ENCODE results near the gene ZC3H7B. TPM values are rescaled to one million over a fixed set of nuclear protein-coding genes. Genes with fewer than 3 reads are reported as not detected.

The ZC3H7B gene
- total RNA-seq, 1 donor from 2014 or later, result 28.2 TPM

DNA sequence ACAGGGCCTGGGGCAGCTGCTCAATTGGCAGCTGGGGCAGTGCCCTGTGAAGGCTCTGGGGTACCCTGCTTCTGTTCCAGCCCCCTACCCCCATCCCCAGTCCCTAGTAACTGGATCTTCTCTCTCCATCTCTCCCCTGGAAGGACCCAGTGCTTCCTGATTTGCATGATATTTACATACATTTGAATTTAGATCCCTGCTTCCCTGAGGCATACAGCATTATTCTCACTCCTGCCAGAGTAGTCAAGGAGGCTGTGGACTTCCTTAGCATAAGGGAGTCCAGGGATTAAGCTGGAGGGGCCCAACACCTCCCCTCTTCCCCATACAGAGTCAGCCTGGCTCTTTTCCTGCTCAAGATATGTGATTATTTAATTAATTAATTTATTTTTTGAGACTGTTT lies 105.1 kb downstream of the ZC3H7B start:
- intact Hi-C loops (cut with DNase I), result no loop called here
- Histone ChIP-seq H3K36me3 (no peaks in the 10 kb centered on the region), H3K4me3 (no peak overlapping the region), H3K27me3 (no peaks in the 10 kb centered on the region), H3K27ac (no peak overlapping the region), H3K9me3 (no peaks in the 10 kb centered on the region), H3K4me1 (peaks cover 35% of the 10 kb centered on the region)
- DNase-seq (ENCODE audit: extremely low spot score in 2 of 2), result no peak
- TF ChIP-seq POLR2A (IDR thresholded peaks at IDR 0.05), result no peak
- TF ChIP-seq, protein P1, sequence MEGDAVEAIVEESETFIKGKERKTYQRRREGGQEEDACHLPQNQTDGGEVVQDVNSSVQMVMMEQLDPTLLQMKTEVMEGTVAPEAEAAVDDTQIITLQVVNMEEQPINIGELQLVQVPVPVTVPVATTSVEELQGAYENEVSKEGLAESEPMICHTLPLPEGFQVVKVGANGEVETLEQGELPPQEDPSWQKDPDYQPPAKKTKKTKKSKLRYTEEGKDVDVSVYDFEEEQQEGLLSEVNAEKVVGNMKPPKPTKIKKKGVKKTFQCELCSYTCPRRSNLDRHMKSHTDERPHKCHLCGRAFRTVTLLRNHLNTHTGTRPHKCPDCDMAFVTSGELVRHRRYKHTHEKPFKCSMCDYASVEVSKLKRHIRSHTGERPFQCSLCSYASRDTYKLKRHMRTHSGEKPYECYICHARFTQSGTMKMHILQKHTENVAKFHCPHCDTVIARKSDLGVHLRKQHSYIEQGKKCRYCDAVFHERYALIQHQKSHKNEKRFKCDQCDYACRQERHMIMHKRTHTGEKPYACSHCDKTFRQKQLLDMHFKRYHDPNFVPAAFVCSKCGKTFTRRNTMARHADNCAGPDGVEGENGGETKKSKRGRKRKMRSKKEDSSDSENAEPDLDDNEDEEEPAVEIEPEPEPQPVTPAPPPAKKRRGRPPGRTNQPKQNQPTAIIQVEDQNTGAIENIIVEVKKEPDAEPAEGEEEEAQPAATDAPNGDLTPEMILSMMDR (IDR thresholded peaks at IDR 0.05), result no peak
- TF ChIP-seq POLR2AphosphoS5 (IDR thresholded peaks at IDR 0.05; ENCODE audit: insufficient read depth in 1 of 2, low read depth in 1 of 2), result no peak

DNA sequence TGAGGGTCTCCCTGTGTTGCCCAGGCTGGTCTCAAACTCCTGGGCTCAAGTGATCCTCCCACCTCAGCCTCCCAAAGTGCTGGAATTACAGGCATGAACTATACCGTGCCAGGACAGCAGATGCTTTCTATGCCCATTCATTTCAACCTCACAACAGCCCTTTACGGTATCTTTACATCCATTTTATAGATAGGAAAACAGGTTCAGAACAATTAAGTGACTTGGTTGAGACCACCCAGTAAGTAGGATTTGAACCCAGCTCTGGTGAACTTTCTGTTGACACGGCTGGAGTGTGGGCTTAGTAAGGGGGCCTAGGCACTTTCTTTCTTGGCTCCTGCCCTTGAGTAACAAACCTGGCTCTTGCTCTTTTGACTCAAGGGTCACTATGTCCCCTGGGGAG lies 106.1 kb downstream of the ZC3H7B start:
- Histone ChIP-seq H3K27me3 (no peaks in the 10 kb centered on the region), H3K4me3 (no peak overlapping the region), H3K9me3 (no peaks in the 10 kb centered on the region), H3K4me1 (peaks cover 37% of the 10 kb centered on the region), H3K27ac (no peak overlapping the region), H3K36me3 (no peaks in the 10 kb centered on the region)
- DNase-seq (ENCODE audit: extremely low spot score in 2 of 2), result no peak
- intact Hi-C loops (cut with DNase I), result no loop called here
- TF ChIP-seq, protein P1 (IDR thresholded peaks at IDR 0.05), result no peak
- TF ChIP-seq POLR2A (IDR thresholded peaks at IDR 0.05) (no peak), POLR2AphosphoS5 (IDR thresholded peaks at IDR 0.05; ENCODE audit: insufficient read depth in 1 of 2, low read depth in 1 of 2) (no peak)

DNA sequence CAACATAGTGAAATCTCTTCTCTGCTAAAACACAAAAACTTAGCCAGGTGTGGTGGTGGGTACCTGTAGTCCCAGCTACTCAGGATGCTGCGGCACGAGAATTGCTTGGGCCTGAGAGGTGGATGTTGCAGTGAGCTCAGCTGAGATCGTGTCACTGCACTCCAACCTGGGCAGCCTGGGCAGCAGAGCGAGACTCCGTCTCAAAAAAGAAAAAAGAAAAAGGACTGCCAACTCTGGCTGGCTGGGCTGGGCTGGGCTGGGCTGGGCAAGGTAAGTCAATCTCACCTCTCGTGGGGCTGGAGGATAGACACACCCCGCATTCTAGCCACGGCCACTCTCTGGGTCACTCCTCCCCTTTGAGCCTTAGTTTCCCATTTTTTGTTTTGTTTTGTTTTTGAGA lies 107.3 kb downstream of the ZC3H7B start:
- Histone ChIP-seq H3K27ac (no peak overlapping the region), H3K36me3 (no peaks in the 10 kb centered on the region), H3K27me3 (no peaks in the 10 kb centered on the region), H3K4me3 (no peak overlapping the region), H3K9me3 (no peaks in the 10 kb centered on the region), H3K4me1 (peaks cover 40% of the 10 kb centered on the region)
- TF ChIP-seq, protein P1 (IDR thresholded peaks at IDR 0.05), result no peak
- no peak for TF ChIP-seq POLR2A (IDR thresholded peaks at IDR 0.05)
- TF ChIP-seq POLR2AphosphoS5 (IDR thresholded peaks at IDR 0.05; ENCODE audit: insufficient read depth in 1 of 2, low read depth in 1 of 2), result no peak
- DNase-seq (ENCODE audit: extremely low spot score in 2 of 2), result no peak
- intact Hi-C loops (cut with DNase I), result no loop called here

Small RNA genes within 50 kb of the gene (microRNA-seq; reads per million reads assigned to microRNA genes)
- not detected for gene MIR6889 (ENCODE audit: borderline number of aligned reads, borderline replicate concordance)

Small RNA genes within 50 kb of the gene (small RNA-seq; reads per million reads assigned to genes)
- gene MIR6889 (not detected), gene RNU6-495P (not detected)

Other genes starting within 250 kb of the ZC3H7B start
- 99.9 TPM for gene EP300, start 208.9 kb upstream of the ZC3H7B start, total RNA-seq
- 11.8 TPM for gene L3MBTL2, start 96.2 kb upstream of the ZC3H7B start, total RNA-seq
- gene CHADL, start 60.6 kb upstream of the ZC3H7B start, total RNA-seq, result 3.7 TPM
- 45.7 TPM for gene RANGAP1, start 15.3 kb upstream of the ZC3H7B start, total RNA-seq
- gene TEF, start 80.4 kb downstream of the ZC3H7B start, total RNA-seq, result 12.0 TPM
- 34.9 TPM for gene TOB2, start 145.3 kb downstream of the ZC3H7B start, total RNA-seq
- 35.4 TPM for gene PHF5A, start 167.2 kb downstream of the ZC3H7B start, total RNA-seq
- 78.6 TPM for gene ACO2, start 167.6 kb downstream of the ZC3H7B start, total RNA-seq
- gene POLR3H, start 242.9 kb downstream of the ZC3H7B start, total RNA-seq, result 21.4 TPM